NT2/D1 (cell line): Measurements from ENCODE around the gene PGLYRP3.

ENCODE experiments used
- SUZ12 ChIP-seq: IDR thresholded peaks from 2 replicates; pipeline ENCODE4 v1.6.1; 2011; ENCODE audit not compliant: insufficient read length, insufficient read depth; ENCODE audit errors: extremely low read depth
- YY1 ChIP-seq: IDR thresholded peaks from 2 replicates; pipeline ENCODE4 v1.6.1; 2011; ENCODE audit not compliant: insufficient read length, insufficient read depth
- ZNF274 ChIP-seq: IDR thresholded peaks from 2 replicates; pipeline ENCODE4 v1.6.1; 2011; ENCODE audit warnings: mild to moderate bottlenecking, low read depth, low read length

DNA sequence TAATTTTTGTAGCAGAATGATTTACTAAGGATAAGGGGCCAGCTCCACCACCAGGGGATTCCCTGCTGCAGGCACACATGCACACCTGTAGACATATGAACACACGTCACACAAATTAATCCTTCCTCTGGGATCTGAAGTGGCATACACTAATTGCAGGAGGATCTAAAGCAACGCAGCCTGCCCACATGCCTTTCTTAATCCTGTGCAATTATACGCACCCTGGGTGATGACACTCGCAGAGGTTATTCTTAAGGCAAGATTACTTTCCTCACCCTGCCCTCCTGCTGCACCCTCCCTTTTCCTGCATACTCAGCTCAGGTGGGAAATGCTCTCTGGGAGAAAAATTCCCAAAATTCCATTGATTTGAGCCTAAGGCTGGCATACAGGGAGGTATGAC, 60.8 kb downstream of the PGLYRP3 start:
- TF ChIP-seq YY1 = no peak
- TF ChIP-seq ZNF274 = no peak
- no peak for TF ChIP-seq SUZ12
